Endothelial cell (in vitro differentiated cells): Measurements from ENCODE around the gene JOSD1. TPM values are rescaled to one million over a fixed set of nuclear protein-coding genes. Genes with fewer than 3 reads are reported as not detected.
A peak's percentile ranks its signal among the peaks of the same experiment; 100 is the strongest.

Experiments
- DNase-seq: peaks from one replicate; pipeline ENCODE4 v3.0.0; 2021; ENCODE audit warnings: low spot score
- H3K27ac Mint-ChIP-seq: one replicate; pipeline ENCODE4 v1.8.0; 2021; ENCODE audit warnings: mixed read lengths, inconsistent platforms; ENCODE audit not compliant: unreplicated experiment
- H3K27me3 Mint-ChIP-seq: one replicate; pipeline ENCODE4 v1.8.0; 2021; ENCODE audit warnings: mild to moderate bottlenecking, moderate library complexity, mixed read lengths, inconsistent platforms; ENCODE audit not compliant: unreplicated experiment
- H3K36me3 Mint-ChIP-seq: one replicate; pipeline ENCODE4 v1.8.0; 2021; ENCODE audit warnings: mild to moderate bottlenecking, low read depth, mixed read lengths, inconsistent platforms; ENCODE audit not compliant: unreplicated experiment
- H3K4me1 Mint-ChIP-seq: one replicate; pipeline ENCODE4 v1.8.0; 2021; ENCODE audit warnings: mild to moderate bottlenecking, mixed read lengths, inconsistent platforms; ENCODE audit not compliant: unreplicated experiment
- H3K4me3 Mint-ChIP-seq: one replicate; pipeline ENCODE4 v1.8.0; 2021; ENCODE audit warnings: mild to moderate bottlenecking, mixed read lengths, inconsistent platforms; ENCODE audit not compliant: unreplicated experiment
- H3K9me3 Mint-ChIP-seq: one replicate; pipeline ENCODE4 v1.8.0; 2021; ENCODE audit warnings: mixed read lengths, inconsistent platforms; ENCODE audit not compliant: unreplicated experiment
- total RNA-seq: library from RNA; stranded (reverse); fragmentation: NEBNext Ultra II Directional; extraction: Animal tissue kit (Norgen Biotek cat#: 25700); gene quantifications from one replicate; pipeline ENCODE4 v1.2.1, GENCODE V29; 2021; ENCODE audit not compliant: unreplicated experiment
- TF ChIP-seq, protein P1 (sequence below): fragments of 200-600 bp; sonication (generic); IDR thresholded peaks from one replicate; pipeline ENCODE4 v1.5.0; 2021; ENCODE audit warnings: antibody characterized with exemption; ENCODE audit not compliant: unreplicated experiment

The JOSD1 gene
- total RNA-seq, 1 donor from 2014 or later, result 49.6 TPM

DNA sequence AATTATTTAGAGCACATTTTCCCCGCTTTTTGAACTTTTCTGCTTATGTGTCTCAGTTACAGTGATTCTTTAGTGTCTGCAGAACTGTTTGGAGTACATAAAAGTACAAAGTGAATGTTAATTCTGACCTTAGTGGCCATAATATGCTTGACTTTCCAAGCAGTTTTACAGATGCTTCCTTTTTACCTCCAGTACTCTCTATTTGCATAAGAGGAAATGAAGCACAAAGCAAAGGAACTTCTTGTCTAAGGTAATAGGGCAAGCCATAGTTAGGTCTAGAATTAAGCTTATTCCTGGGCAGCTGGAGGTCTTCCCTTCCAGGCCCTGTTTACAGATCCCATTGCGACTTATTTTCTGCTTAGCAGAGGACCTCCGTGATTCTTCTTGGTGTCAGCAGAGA, 8.6 kb upstream of the JOSD1 start:
- H3K9me3 Mint-ChIP-seq, result no peaks in the 10 kb centered on the region

DNA sequence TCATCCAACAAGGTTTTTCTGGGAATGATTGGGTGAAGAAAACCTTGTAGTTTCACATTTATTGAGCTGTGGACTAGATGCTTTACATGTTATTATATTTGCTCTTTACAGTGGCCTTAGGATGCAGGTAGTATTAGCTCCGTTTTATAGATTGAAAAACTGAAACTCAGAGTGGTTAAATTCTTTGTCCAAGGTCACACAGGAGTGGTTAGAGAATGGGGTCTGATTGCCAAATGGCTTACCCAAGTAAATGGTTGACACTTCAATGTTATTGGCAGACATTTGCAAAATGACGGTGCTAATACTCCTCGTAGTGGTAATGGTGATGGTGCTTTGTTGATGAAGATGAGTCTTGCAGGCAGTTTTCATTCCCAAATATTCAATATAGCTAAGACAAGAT, 7.2 kb upstream of the JOSD1 start:
- no peak for DNase-seq
- H3K4me3 Mint-ChIP-seq, result peak overlapping the region; percentile 37
- TF ChIP-seq, protein P1, sequence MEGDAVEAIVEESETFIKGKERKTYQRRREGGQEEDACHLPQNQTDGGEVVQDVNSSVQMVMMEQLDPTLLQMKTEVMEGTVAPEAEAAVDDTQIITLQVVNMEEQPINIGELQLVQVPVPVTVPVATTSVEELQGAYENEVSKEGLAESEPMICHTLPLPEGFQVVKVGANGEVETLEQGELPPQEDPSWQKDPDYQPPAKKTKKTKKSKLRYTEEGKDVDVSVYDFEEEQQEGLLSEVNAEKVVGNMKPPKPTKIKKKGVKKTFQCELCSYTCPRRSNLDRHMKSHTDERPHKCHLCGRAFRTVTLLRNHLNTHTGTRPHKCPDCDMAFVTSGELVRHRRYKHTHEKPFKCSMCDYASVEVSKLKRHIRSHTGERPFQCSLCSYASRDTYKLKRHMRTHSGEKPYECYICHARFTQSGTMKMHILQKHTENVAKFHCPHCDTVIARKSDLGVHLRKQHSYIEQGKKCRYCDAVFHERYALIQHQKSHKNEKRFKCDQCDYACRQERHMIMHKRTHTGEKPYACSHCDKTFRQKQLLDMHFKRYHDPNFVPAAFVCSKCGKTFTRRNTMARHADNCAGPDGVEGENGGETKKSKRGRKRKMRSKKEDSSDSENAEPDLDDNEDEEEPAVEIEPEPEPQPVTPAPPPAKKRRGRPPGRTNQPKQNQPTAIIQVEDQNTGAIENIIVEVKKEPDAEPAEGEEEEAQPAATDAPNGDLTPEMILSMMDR, result no peak
- H3K9me3 Mint-ChIP-seq, result no peaks in the 10 kb centered on the region
- peaks cover 11% of the 10 kb centered on the region for H3K36me3 Mint-ChIP-seq
- H3K27ac Mint-ChIP-seq, result peak overlapping the region; percentile 61
- H3K4me1 Mint-ChIP-seq, result peaks cover 57% of the 10 kb centered on the region
- peaks cover 11% of the 10 kb centered on the region for H3K27me3 Mint-ChIP-seq

More for the DNA sequence above, 8.6 kb upstream of the JOSD1 start:
- Mint-ChIP-seq H3K27me3 (peaks cover 19% of the 10 kb centered on the region), H3K4me3 (no peak overlapping the region), H3K36me3 (peaks cover 12% of the 10 kb centered on the region), H3K27ac (peak overlapping the region; percentile 74), H3K4me1 (peaks cover 64% of the 10 kb centered on the region)
- no peak for DNase-seq
- TF ChIP-seq, protein P1, result no peak

DNA sequence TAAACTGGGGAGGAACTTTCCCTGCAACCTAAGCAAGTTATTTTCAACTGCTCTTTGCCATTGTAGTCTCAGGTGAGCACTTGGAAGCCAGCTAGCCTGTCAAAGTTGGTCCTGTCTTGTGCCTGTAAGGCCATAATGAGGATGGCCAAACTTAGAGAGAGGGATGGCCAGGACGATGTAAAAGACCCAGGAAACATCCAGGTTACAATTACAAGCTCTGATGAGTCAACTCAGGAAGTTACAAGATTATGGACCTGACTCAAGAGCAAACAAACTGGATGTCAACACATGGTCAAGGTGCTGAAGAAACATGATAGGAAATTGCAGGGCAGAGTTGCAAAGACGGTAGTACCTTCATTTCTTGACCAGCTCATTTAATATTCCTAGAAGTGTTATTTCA, 6.6 kb upstream of the JOSD1 start:
- Mint-ChIP-seq H3K27me3 (peaks cover 10% of the 10 kb centered on the region), H3K4me1 (peaks cover 50% of the 10 kb centered on the region), H3K4me3 (peak overlapping the region; percentile 94), H3K9me3 (no peaks in the 10 kb centered on the region), H3K27ac (no peak overlapping the region), H3K36me3 (peaks cover 8% of the 10 kb centered on the region)
- no peak for DNase-seq
- TF ChIP-seq, protein P1, result no peak

DNA sequence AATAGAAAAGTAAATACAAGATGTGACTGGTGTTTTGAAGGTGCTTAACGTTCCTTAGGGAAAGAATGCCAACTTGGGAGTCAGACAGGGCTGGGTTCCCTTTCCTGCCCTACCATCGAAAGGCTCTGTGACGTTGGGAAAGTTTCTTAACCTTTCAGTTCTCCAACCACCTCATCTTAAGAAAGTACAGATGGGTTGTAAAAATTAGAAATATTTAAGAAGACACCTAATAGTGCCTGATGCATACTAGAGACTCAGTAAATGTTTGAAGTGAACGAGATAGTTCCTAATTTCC, 6.1 kb upstream of the JOSD1 start:
- H3K27ac Mint-ChIP-seq, result peak overlapping the region; percentile 78
- TF ChIP-seq, protein P1, result no peak
- peaks cover 8% of the 10 kb centered on the region for H3K36me3 Mint-ChIP-seq
- H3K9me3 Mint-ChIP-seq, result no peaks in the 10 kb centered on the region
- DNase-seq, result no peak
- H3K4me1 Mint-ChIP-seq, result peaks cover 46% of the 10 kb centered on the region
- H3K4me3 Mint-ChIP-seq, result peak overlapping the region; percentile 94
- peaks cover 7% of the 10 kb centered on the region for H3K27me3 Mint-ChIP-seq

DNA sequence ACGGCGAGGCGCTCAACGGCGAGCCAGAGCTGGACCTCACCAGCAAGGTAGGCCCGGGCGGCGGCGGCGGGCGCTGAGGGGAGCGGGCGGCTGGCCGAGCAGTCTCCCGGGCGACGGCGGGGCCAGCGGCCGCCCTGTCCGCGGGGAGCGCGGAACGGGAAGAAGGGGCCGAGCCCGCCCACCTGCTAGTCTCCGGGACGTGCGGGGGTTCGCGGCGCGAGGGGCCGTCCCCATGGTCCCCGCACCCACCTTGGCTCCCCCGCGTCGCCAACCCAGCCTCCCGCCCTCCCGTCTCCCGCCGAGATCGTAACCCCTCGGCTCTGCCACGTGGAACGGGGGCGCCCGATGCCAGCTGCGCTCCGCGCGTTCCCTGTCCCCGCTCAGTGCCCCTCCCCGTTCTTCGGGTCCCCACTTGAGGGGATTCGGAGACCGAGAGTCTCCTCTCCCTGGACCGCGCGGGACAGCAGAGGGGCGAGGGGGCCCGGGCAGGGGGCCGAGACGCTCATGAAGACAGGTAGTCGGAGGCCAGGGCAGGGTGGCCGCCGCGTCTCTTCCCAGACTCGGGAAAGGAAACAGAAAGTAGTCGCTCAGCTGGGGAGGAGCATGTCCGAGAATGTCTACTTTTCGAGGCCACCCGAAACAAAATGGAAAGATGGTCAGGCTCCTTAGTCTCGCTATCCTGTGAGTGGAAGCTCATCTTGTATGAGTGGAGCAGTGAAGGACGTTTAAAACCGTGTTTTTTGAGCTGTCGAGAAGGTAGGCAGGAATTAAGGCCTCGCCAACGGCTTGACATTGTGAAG, 5.6 kb upstream of the JOSD1 start:
- Mint-ChIP-seq H3K27me3 (peaks cover 11% of the 10 kb centered on the region), H3K27ac (peak overlapping the region; percentile 78), H3K36me3 (peaks cover 7% of the 10 kb centered on the region), H3K4me3 (peak overlapping the region; percentile 94), H3K9me3 (no peaks in the 10 kb centered on the region), H3K4me1 (peaks cover 46% of the 10 kb centered on the region)
- TF ChIP-seq, protein P1, result no peak
- peak; percentile 52 for DNase-seq
